Measurements from ENCODE around the gene ASPHD2. TPM values are rescaled to one million over a fixed set of nuclear protein-coding genes. Genes with fewer than 3 reads are reported as not detected.

ASPHD2 gene
- total RNA-seq, 2 donors from 2014 or later, result 1.6 to 2.4 TPM

GRCh38 chr22:26477341-26477731 lies 48.3 kb downstream of the ASPHD2 start:
- H3K27me3 Mint-ChIP-seq, result no peaks in the 10 kb centered on the region
- no peaks in the 10 kb centered on the region for H3K9me3 ChIP-seq (ENCODE audit: control insufficient read depth, low read length, poor library complexity, severe bottlenecking)
- H3K36me3 Mint-ChIP-seq (ENCODE audit: low read depth), result peaks cover 13% of the 10 kb centered on the region
- peak overlapping the region; percentile 63 for H3K27ac Mint-ChIP-seq
- peak overlapping the region; percentile 74 for H3K4me3 Mint-ChIP-seq
- DNase-seq (no peak), ATAC-seq (no peak)
- H3K4me1 Mint-ChIP-seq, result peaks cover 40% of the 10 kb centered on the region

GRCh38 chr22:26479043-26479791 lies 50.2 kb downstream of the ASPHD2 start:
- Mint-ChIP-seq H3K27ac (peak overlapping the region; percentile 97), H3K36me3 (ENCODE audit: low read depth) (peaks cover 10% of the 10 kb centered on the region)
- DNase-seq, result no peak

GRCh38 chr22:26479792-26480610 lies 50.9 kb downstream of the ASPHD2 start:
- Mint-ChIP-seq H3K4me3 (peak overlapping the region; percentile 91), H3K27me3 (no peaks in the 10 kb centered on the region), H3K27ac (peak overlapping the region; percentile 97), H3K36me3 (ENCODE audit: low read depth) (peaks cover 10% of the 10 kb centered on the region), H3K4me1 (peaks cover 55% of the 10 kb centered on the region)
- ATAC-seq (no peak), DNase-seq (no peak)
- no peaks in the 10 kb centered on the region for H3K9me3 ChIP-seq (ENCODE audit: control insufficient read depth, low read length, poor library complexity, severe bottlenecking)

More at GRCh38 chr22:26479043-26479791, 50.2 kb downstream of the ASPHD2 start:
- H3K4me1 Mint-ChIP-seq, result peaks cover 54% of the 10 kb centered on the region
- ATAC-seq, result no peak
- H3K9me3 ChIP-seq (ENCODE audit: control insufficient read depth, low read length, poor library complexity, severe bottlenecking), result no peaks in the 10 kb centered on the region
- H3K27me3 Mint-ChIP-seq, result no peaks in the 10 kb centered on the region
- peak overlapping the region; percentile 91 for H3K4me3 Mint-ChIP-seq

GRCh38 chr22:26480611-26480932 lies 51.5 kb downstream of the ASPHD2 start:
- H3K27me3 Mint-ChIP-seq, result no peaks in the 10 kb centered on the region
- no peaks in the 10 kb centered on the region for H3K9me3 ChIP-seq (ENCODE audit: control insufficient read depth, low read length, poor library complexity, severe bottlenecking)
- peak overlapping the region; percentile 91 for H3K4me3 Mint-ChIP-seq
- DNase-seq (no peak), ATAC-seq (no peak)
- H3K36me3 Mint-ChIP-seq (ENCODE audit: low read depth), result peaks cover 10% of the 10 kb centered on the region
- H3K4me1 Mint-ChIP-seq, result peaks cover 59% of the 10 kb centered on the region
- H3K27ac Mint-ChIP-seq, result peak overlapping the region; percentile 97

- H3K4me3 Mint-ChIP-seq, result peak overlapping the region; percentile 73
- H3K9me3 ChIP-seq (ENCODE audit: control insufficient read depth, low read length, poor library complexity, severe bottlenecking), result no peaks in the 10 kb centered on the region
- no peaks in the 10 kb centered on the region for H3K27me3 Mint-ChIP-seq
- peaks cover 63% of the 10 kb centered on the region for H3K4me1 Mint-ChIP-seq
- DNase-seq (no peak), ATAC-seq (no peak)
- H3K27ac Mint-ChIP-seq, result peak overlapping the region; percentile 97
- H3K36me3 Mint-ChIP-seq (ENCODE audit: low read depth), result peaks cover 10% of the 10 kb centered on the region
Observed at GRCh38 chr22:26481112-26481693, 52.1 kb downstream of the ASPHD2 start.

GRCh38 chr22:26481694-26482093 lies 52.6 kb downstream of the ASPHD2 start:
- no peak for DNase-seq
- H3K4me3 Mint-ChIP-seq, result peak overlapping the region; percentile 96
- H3K27ac Mint-ChIP-seq, result peak overlapping the region; percentile 97
- peaks cover 63% of the 10 kb centered on the region for H3K4me1 Mint-ChIP-seq
- ATAC-seq, result no peak
- H3K36me3 Mint-ChIP-seq (ENCODE audit: low read depth), result peaks cover 10% of the 10 kb centered on the region
- H3K27me3 Mint-ChIP-seq, result no peaks in the 10 kb centered on the region
- H3K9me3 ChIP-seq (ENCODE audit: control insufficient read depth, low read length, poor library complexity, severe bottlenecking), result no peaks in the 10 kb centered on the region

GRCh38 chr22:26482161-26482560 lies 53.1 kb downstream of the ASPHD2 start:
- peak overlapping the region; percentile 97 for H3K27ac Mint-ChIP-seq
- H3K4me3 Mint-ChIP-seq, result peak overlapping the region; percentile 96
- no peaks in the 10 kb centered on the region for H3K27me3 Mint-ChIP-seq
- peaks cover 63% of the 10 kb centered on the region for H3K4me1 Mint-ChIP-seq
- no peak for DNase-seq
- peaks cover 10% of the 10 kb centered on the region for H3K36me3 Mint-ChIP-seq (ENCODE audit: low read depth)
- no peak for ATAC-seq
- no peaks in the 10 kb centered on the region for H3K9me3 ChIP-seq (ENCODE audit: control insufficient read depth, low read length, poor library complexity, severe bottlenecking)

GRCh38 chr22:26483043-26483438 lies 54.0 kb downstream of the ASPHD2 start:
- peaks cover 3% of the 10 kb centered on the region for H3K36me3 Mint-ChIP-seq (ENCODE audit: low read depth)
- no peak for ATAC-seq
- H3K4me3 Mint-ChIP-seq, result peak overlapping the region; percentile 96
- no peaks in the 10 kb centered on the region for H3K9me3 ChIP-seq (ENCODE audit: control insufficient read depth, low read length, poor library complexity, severe bottlenecking)
- no peak for DNase-seq
- H3K27me3 Mint-ChIP-seq, result no peaks in the 10 kb centered on the region
- H3K27ac Mint-ChIP-seq, result peak overlapping the region; percentile 97
- H3K4me1 Mint-ChIP-seq, result peaks cover 57% of the 10 kb centered on the region

- ATAC-seq, result peak; percentile 82
- Mint-ChIP-seq H3K36me3 (ENCODE audit: low read depth) (peaks cover 2% of the 10 kb centered on the region), H3K27me3 (no peaks in the 10 kb centered on the region), H3K4me3 (peak within 1 kb of the TSS; percentile 96), H3K4me1 (peaks cover 56% of the 10 kb centered on the region), H3K27ac (peak within 1 kb of the TSS; percentile 97)
- H3K9me3 ChIP-seq (ENCODE audit: control insufficient read depth, low read length, poor library complexity, severe bottlenecking), result no peaks in the 10 kb centered on the region
- peak; percentile 91 to 96 (median 95) for DNase-seq
Observed at GRCh38 chr22:26483439-26484359, 54.6 kb downstream of the ASPHD2 start, which contains the start of the genes HPS4 and SRRD. TSS of gene HPS4 (minus strand) at chr22:26483783. CDS start at chr22:26481762, 2,021 bp downstream. TSS of gene SRRD (plus strand) at chr22:26483877. CDS start at chr22:26483891, 14 bp downstream.

GRCh38 chr22:26484360-26484706 lies 55.3 kb downstream of the ASPHD2 start:
- H3K4me1 Mint-ChIP-seq, result peaks cover 52% of the 10 kb centered on the region
- DNase-seq, result no peak

GRCh38 chr22:26485013-26485412 lies 56.0 kb downstream of the ASPHD2 start:
- no peak for DNase-seq
- no peaks in the 10 kb centered on the region for H3K9me3 ChIP-seq (ENCODE audit: control insufficient read depth, low read length, poor library complexity, severe bottlenecking)
- peaks cover 45% of the 10 kb centered on the region for H3K4me1 Mint-ChIP-seq
- H3K27ac Mint-ChIP-seq, result peak overlapping the region; percentile 97
- no peaks in the 10 kb centered on the region for H3K27me3 Mint-ChIP-seq
- no peak for ATAC-seq
- H3K36me3 Mint-ChIP-seq (ENCODE audit: low read depth), result peaks cover 5% of the 10 kb centered on the region
- H3K4me3 Mint-ChIP-seq, result no peak overlapping the region

More at GRCh38 chr22:26484360-26484706, 55.3 kb downstream of the ASPHD2 start:
- Mint-ChIP-seq H3K4me3 (peak overlapping the region; percentile 96), H3K27ac (peak overlapping the region; percentile 97), H3K27me3 (no peaks in the 10 kb centered on the region), H3K36me3 (ENCODE audit: low read depth) (peaks cover 5% of the 10 kb centered on the region)
- no peaks in the 10 kb centered on the region for H3K9me3 ChIP-seq (ENCODE audit: control insufficient read depth, low read length, poor library complexity, severe bottlenecking)
- peak; percentile 37 for ATAC-seq

GRCh38 chr22:26485806-26486390 lies 56.8 kb downstream of the ASPHD2 start:
- H3K9me3 ChIP-seq (ENCODE audit: control insufficient read depth, low read length, poor library complexity, severe bottlenecking), result no peaks in the 10 kb centered on the region
- Mint-ChIP-seq H3K27ac (no peak overlapping the region), H3K4me3 (peak overlapping the region; percentile 55), H3K27me3 (no peaks in the 10 kb centered on the region), H3K4me1 (peaks cover 40% of the 10 kb centered on the region), H3K36me3 (ENCODE audit: low read depth) (peaks cover 7% of the 10 kb centered on the region)
- DNase-seq (no peak), ATAC-seq (no peak)

Measured in T-helper 17 cell (primary cell).